Superior temporal gyrus (tissue), 1 donor: ENCODE results near the gene POTEH.
"Not testable (repeated sequence)": the region's sequence is repeated elsewhere in the genome, so short reads cannot be mapped to it uniquely, and the experiment has no call there.

Source experiments
- DNase-seq: peaks from one replicate; pipeline ENCODE4 v3.0.0-alpha.2; 2016; ENCODE audit errors: extremely low spot score

POTEH gene

DNA sequence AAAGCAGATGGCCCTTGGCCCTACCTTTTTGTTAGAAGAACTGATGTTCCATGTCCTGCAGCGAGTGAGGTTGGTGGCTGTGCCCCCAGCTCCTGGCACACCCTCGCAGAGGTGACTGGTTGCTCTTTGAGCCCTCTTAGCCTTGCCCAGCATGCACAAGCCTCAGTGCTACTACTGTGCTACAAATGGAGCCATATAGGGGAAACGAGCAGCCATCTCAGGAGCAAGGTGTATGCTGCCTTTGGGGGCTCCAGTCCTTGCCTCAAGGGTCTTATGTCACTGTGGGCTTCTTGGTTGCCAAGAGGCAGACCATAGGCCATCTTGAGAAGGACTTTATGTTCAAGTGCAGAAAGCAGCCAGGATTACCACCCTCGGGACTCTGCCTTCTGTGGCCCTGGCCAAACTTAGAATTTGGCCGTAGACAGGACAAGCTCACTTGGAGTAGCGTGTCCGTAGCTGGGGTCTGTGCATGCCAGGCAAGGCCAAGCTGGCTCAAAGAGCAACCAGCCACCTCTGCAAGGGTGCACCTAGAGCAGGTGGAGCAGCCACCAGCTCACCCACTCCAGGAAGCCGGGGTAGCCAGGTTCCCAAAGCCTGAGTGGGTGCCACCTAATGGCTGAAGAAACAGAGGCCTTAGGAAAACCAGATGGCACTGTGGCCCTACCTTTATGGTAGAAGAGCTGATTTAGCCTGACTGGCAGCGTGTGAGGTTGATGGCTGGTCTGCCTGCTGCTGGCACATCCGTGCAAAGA, 48.5 kb downstream of the POTEH start:
- not testable (repeated sequence) for DNase-seq

DNA sequence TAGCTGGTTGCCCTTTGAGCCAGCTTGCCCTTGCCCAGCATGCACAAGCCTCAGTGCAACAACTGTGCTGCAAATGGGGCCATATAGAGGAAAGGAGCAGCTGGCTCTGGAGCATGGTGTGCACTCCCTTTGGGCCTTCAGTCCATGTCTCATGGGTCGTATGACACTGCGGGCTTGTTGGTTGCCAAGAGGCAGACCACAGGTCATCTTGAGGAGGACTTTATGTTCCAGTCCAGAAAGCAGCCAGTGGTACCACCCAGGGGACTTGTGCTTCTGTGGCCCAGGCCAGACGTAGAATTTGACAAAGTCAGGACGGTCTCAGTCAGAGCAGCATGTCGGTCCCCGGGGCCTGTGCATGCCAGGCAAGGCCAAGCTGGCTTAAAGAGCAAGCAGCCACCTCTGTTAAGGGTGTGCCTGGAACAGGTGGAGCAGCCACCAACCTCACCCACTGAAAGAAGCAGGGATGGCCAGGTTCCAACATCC, 49.1 kb downstream of the POTEH start:
- not testable (repeated sequence) for DNase-seq

DNA sequence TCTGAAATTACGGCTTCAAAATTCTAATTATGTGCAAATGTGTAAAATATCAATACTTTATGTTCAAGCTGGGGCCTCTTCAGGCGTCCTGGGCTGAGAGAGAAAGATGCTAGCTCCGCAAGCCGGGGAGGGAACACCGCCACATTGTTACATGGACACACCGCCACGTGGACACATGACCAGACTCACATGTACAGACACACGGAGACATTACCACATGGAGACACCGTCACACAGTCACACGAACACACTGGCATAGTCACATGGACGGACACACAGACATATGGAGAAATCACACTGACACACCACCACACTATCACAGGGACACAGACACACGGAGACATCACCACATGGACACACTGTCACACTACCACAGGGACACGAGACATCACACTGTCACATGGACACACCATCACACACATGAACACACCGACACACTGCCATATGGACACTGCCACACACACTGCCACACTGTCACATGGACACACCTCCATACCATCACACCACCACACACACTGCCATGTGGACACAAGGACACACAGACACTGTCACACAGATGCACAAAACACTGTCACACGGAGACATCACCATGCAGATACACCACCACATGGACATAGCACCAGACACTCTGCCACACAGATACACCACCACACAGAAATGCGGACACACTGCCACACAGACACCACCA, 58.0 kb downstream of the POTEH start:
- peak; percentile 1 for DNase-seq

DNA sequence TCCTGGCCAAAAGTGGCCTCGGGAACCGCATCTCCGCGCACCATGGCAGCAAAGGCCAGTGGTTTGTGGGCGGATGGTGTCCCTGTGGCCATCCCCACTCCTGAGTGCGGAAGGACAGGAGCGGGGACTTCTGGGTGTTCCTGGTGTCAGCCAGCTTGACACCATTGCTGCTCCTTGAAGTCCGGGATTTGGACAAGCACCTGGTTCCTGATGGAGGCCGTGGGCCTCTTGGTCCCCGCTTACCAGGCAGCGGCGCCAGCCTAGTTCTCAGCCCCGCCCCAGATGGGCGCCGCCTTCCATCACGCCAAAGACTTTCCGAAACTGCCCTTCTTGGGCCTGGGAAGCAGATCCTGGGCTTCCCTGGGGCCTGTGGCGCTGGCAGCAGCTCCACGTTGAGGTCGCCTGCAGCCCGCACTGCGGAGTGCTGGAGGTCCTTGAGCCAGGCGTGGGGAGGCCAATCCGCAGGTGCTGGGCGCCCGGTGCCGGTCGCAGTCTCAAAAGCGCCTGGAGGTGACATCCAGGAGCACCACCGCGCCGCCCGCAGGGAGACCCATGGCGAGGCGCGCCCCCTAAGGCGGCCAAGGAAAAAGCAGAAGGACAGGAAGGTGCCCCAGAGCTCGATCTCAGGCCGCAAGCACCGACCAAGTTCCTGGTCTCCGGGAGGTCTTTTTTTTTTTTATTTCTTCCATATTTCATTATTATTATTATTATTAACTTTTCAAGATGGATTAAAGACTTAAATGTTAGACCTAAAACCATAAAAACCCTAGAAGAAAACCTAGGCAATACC, 59.5 kb downstream of the POTEH start:
- not testable (repeated sequence) for DNase-seq

DNA sequence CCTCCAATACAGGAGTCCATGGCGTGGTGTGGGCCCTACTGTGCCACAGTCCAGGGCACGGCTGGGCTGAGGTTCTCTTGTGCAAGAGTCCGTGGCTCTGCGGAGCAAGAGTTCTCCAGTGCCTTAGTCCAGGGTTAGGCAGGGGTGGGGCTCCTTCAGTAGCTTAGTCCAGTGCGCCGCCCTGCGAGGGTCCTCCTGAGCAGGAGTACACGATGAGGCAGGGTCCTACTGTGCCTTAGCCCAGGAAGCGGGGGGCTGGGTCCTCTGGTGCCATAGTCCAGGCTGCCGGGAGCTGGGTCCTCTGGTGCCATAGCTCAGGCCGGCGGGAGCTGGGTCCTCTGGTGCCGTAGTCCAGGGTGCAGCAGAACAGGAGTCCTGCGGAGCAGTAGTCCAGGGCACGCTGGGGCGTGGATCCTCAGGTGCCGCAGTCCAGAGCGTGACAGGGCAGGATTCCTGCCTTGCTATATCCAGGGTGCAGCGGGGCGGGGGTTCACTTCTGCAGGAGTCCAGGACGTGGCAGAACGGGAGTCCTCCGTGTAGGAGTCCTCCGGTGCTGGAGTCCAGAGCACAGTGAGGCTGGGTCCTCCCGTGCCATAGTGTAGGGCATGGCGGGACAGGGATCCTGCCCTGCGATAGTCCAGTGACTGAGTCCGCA, 69.7 kb downstream of the POTEH start:
- DNase-seq = not testable (repeated sequence)

DNA sequence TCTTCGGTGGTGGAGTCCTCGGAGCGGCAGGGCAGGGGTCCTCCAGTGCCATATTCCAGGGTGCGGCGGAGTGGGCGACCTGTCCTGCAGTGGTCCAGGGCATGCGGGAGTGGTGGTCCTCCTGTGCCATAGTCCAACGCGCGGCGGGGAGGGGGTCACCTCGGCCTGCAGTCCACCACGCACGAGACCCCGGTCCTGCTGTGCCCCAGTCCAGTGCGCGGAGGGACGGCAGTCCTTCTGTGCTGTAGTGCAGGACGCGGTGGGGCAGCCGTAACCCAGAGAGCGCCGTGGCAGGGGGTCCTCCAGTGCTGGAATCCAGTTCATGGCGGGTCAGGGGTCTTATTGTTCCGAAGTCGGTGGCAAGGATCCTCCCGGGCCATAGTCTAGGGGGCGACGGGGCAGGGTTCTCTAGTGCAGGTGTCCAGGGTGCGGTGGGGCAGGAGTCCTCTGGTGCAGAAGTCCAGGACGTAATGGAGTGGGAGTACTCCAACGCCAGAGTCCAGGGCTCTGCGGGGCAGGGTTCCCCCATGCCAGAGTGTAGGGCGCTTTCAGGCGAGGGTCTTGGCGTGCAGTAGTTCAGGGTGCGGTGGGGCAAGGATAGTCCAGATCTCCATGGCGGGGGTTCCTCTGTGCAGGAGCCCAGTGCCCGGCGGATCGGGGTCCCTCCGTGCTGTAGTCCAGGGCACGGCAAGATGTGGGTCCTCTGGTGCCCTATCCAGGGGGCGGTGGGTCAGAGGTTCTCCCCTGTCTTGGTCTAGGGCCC, 70.7 kb downstream of the POTEH start:
- not testable (repeated sequence) for DNase-seq

DNA sequence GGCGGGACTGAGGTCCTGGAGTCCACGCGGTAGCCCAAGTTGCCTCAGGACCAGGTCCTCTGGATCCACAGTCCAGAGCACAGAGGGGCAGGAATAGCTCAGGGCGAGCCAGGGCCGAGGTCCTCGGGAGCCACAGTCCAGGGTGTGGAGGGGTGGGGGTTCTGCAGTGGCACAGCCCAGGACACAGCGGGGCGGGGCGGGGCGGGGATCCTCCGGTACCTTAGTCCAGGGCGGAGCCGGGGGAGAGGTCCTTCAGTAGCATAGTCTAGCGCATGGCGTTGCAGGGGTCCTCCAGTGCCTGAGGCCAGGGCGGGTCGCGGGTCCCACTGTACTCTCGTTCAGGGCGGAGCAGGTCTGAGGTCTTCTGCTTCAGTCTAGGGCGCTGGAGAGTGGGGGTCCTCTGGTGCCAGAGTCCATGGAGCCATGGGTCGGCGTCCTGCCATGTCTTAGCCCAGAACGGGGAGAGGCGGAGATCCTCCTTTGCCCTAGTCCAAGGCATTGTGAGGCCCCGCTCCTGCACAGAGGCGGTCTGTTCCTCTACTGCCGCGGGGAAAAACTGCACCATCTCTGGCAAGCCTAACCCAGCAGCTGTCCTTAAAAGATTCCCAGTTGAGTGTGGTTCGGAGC, 71.4 kb downstream of the POTEH start:
- DNase-seq = not testable (repeated sequence)

DNA sequence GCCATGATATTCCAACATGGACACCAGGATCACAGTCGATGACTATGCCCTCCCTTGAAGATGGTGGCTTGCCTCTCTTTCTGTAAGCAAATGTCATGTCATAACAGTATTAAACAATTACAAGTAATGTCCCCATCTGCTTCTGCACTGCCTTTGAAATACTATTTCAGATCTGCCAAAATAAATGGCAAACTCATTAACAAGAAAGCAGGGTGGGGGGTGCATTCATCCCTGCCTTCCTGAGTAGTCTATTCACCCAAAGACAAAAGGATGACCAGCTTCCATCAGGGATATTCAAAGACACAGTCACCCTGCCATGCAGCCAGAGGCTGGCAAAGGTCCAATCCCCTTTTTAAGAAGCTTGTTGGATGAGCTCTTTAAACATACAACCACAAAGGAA, 73.7 kb downstream of the POTEH start:
- DNase-seq = not testable (repeated sequence)
